Islet precursor cell (in vitro differentiated cells): Measurements from ENCODE around the gene KCNJ12.
A peak's percentile ranks its signal among the peaks of the same experiment; 100 is the strongest.
"Not testable (repeated sequence)": the region's sequence is repeated elsewhere in the genome, so short reads cannot be mapped to it uniquely, and the experiment has no call there.

Source experiments
- DNase-seq: peaks from one replicate; pipeline ENCODE4 v3.0.0-alpha.2; 2018

Gene KCNJ12

DNA sequence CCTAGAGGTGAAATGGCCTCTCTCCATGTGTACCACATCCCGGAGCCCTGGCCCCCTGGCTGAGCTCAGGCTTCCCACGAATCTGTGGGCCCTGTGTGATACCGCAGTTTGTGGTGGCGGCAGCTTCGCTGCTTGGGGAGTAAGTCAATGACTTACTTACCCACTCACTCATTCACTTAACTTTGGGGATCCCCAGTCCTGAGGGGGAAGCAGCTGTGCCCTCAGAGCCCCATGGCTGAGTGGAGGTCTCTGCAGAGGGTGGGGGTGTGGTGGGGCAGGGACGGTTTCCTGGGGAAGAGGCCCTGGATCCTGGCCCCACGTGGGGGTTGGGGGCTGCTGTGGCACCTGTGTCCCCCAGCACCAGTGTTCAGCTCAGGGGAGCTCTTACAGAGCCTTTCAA lies 13.2 kb downstream of the KCNJ12 start:
- no peak for DNase-seq

DNA sequence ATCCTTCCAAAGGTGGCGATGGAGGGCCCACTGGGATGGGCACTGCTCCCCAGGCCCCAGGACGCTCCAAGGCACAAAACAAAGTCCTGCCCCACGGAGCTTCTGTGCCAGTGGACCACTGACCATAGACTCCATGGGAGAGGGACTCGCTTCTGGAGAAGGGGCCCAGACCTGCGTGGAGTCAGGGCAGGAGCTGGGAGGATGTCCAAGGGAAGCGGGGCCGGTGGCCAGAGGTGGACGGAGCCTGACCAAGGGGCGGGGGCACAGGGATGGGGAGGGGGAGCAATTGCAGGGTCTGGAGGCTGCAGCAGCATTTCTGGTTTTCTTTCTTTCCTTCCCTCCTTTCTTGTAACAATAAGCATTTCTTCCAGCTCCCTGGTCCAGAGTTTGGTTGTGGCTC lies 14.1 kb downstream of the KCNJ12 start:
- no peak for DNase-seq

DNA sequence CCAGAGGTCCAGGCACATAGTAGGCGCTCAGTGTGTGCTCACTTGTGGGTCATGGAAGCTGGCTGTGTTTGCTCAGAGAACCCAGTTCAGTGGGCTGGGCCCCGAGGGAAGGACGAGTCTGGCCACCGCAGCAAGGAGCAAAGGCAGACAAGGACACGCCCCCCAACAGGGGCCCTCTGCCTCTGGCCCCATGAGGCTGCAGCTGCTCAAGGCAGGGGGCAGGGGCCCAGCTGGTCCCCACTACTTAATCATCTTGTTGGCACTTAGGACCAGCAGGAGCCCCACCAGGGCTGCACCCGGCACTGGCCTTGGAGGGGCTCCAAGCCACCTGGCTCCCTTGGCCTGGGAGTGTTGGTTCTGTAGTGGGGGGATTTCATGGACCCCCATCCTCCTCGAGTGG lies 16.1 kb downstream of the KCNJ12 start:
- no peak for DNase-seq

DNA sequence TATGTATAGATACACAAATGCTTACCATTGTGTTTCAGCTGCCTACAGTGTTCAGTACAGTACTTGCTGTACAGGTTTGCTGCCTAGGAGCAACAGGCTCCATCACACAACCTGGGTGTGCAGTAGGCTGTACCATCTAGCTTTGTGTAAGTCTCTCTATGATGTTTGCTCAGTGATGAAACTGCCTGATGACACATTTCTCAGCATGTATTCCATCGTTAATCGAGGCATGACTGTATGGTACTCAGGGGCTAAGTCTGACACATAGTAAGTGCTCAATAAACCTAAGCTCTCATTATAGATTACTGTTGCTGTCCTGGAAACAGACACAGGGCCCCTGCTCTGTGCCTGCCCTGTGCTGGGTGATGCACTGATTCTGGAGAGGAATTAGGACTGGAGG lies 18.1 kb downstream of the KCNJ12 start:
- no peak for DNase-seq

DNA sequence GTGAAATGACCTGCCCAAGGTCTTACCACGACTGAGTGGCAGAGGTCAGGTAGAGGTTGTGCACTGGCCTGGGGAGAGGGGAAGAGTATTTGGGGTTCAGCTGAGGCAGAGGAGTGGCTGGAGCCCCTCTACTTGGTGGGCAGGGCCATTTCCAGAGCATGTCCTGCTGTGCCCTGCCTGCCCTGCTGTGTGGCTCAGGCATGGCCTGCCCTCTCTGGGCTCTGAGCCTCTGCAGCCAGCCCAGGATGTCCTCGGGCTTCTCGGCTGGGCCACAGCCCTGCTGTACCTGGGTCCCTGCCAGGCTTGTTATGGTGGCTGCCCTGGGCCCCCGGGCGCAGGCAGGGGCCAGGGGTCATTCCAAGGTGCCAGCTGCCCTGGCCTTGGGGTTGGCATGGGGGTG lies 19.6 kb downstream of the KCNJ12 start:
- DNase-seq: no peak

DNA sequence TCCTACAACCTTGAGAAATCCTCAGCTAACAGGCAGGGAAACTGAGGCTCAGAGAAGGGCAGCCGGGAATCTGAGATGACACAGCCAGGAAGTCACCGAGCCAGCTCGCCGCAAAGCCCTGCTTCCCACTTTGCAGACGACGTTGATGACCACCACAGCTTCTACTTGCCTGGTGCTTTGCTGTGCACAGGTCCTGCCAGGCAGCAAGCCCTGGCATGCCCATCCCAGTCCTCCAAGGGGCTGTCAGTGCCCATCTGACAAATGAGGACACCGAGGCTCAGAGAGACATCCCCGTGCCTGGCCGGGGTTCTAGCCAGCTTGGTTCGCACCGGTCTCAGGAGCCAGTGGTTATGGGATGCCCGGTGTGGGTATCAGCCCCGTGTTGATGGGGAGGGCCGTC lies 20.1 kb downstream of the KCNJ12 start:
- DNase-seq: no peak

DNA sequence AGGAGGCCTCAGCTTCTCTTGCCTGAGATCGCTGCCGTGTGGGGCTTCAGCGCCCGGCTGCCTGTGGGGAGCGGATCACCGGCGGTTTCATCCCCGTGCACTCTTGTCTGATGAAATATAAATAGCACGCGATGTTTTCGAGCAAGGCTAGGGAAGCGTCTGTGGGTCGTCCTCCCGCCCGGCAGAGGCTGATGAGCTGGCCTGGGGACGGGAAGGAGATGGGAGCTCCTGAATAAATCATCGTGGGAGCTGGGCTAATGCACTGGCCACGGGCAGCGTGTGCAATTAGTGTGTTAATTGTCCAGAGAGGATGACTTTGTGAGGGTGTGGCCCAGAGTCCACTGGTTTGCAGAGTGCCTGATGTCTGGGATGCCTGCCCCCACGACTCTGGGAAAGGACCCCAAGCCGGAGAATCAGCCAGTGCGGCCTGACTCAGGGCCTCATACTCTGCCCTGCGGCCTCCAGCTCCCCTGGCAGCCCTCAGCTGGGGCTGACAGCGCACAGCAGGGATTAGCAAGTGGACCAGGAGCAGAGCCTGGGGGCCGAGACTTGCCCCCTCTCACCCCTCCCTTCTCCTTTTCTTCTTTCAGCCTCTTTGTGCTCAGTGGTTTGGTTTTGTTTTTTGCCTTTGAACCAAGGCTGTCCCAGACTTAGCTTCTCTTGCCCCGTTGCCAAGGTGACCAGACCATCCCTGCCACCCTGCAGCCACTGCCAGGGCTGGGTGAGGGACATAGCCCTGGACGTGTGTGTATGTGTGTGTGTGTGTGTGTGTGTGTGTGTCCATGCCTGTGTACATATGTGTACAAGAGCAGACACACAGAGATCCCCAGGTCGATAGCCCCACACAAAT lies 21.4 kb downstream of the KCNJ12 start:
- no peak for DNase-seq

DNA sequence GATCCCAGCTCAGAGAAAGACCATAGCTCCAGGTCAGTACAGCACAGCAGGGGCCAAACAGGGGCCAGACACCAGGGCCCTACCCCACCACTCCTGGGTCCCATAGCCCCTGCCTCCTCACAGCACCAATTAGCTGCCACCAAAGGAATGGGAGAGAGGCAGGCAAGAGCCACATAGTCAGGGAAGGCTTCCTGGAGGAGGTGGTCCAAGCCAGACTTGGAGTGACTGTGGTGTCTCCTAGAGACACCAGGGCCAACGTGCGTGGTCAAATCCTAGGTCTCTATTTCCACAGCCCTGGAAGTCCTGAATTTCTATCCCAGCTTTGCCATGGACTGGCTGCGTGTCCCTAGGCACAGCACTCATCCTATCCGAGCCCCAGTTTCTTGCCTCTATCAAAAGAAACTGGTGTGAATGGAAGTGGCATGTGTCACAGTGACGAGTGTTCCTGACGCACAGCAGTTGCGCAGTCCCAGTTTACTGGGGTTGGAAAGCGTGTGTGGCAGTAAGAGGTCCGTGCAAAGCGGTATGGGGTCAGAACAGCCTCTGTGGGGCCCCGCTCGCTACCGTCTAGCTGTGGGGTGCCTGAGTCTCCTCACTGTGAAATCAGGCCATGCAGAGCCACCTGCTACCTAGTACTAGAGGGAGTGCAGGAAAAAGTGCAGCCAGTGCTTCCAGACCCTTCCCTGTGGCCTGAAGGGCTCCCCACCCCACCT lies 23.5 kb downstream of the KCNJ12 start:
- DNase-seq: no peak

DNA sequence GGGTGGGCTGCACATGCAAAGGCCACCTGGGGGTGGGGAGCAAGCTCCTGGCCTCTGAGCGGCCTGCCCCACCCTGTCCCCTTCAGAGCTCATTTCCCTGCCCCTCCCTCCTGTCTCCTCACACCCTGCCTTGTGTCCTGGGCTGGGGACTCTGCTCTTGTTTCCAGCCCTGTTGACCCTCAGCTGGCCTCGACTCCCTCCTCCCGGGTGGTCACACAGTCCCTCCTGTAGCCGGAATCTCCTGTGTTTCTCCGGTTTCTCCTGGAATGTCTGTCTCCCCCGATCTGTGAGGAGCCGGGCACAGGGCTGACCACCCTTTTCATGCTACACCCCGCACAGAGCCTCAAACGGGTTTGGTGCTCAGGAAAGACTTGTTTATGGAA lies 24.0 kb downstream of the KCNJ12 start:
- DNase-seq: not testable (repeated sequence)

DNA sequence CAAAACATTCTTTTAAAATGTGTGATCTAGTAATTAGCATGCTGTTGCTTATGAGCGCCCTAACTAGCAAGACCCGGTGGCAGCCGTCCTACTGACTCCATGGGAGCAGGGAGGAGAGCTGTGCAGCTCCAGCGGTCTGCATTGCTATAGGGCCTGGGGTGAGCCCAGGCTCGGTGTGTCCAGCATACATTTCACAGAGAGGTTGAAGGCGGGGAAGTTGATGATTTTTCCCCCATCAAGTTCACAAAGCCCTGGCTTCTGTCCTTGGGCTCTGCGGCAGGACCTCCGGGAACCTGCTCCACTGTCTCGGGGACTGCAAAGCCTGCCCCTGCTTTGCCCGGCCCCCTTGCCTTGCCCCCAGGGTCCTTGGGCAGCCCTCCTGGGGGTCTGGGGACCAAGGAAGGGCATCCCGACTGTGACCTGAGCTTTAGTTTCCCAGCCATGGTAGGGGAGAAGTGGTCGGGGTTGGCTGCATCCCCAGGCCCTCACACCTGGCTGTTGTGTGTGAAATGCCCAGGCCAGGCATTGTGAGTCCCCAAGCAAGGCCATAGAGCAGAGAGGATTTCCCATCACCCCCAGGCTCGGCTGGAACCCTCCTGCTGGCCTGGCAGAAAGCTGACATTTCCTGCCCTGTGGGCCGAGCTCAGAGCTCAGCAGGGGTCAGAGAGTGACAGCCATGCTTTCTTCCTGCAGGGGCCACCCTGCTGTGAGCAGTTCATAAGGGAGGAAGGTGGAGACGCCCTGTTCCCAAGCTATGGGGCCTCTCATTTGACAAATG lies 24.8 kb downstream of the KCNJ12 start:
- DNase-seq: no peak

DNA sequence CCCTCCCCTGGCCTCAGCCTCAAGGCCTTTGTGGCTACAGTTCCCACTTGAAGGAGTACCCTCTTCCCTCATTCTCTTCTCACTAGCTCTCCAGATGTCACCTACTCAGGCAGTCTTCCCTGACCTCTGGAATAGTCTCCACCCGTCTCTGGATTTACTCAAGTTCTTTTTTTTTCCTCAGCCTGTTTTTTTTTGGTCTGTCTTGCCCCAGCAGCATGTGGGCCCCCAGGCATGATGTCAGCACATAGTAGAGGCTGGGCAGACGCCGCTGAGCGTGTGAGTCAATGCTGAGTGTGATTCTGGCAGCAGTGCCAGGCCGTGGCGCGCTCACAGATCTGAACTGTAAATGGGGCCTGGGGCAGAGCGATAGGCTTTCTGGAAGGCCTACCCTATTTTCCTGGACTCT lies 26.0 kb downstream of the KCNJ12 start:
- DNase-seq: peak; percentile 87

DNA sequence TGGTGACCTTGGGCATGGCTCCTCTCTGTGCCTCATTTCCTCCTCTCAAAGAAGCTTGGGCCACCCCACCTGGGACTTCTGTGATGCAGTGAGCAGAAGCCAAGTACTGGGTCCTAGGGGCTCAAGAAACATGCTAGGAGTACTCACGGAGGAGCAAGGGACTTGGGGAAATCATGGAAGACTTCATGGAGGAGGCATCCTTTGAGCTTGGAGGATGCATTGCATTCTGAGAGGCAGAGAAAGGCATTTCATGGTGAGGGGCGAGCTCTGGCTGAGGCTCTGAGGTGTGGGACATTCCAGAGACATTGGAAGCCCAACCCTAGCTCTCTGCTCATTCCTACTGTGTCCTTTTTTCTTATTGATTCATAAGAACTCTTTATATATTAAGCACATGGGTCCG lies 26.8 kb downstream of the KCNJ12 start:
- DNase-seq: not testable (repeated sequence)

DNA sequence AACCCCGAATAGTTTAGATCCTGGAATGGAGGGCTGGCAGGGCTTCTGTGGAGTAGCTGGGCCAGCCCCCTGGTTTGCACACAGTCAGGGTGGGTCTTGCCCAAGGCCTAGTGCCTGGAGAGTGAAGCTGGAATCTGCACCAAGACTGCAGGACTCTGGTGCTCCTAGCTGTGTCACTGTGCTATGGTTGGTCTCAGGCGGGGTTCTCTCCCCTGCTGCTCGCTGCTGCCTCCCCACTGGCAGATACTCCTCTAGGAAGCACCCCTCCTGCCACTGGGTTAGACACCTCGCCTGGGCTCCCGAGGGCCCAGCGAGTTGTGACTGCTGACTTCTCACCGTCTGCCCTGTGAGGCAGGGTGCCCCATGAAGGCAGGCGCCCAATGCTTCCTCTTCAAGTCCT lies 27.9 kb downstream of the KCNJ12 start:
- DNase-seq: not testable (repeated sequence)

DNA sequence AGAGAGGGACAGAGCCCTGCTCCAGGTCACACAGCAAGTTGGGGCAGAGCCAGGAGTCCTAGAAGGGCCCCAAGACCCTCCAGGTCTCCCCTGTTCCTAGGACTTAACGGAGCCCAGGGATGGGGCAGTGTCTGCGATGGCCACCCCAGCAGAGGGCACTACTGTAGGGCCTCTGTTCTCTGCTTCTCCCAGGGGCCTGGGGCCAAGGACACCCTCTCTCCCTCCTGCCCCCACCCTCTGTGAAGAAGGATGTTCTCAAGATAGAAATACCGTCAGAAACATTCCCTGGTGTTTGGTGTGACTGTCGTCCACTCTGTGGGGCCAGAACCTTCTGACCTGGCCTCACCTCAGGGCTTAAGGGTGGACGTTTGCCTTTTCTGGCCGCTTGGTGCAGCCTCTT lies 28.4 kb downstream of the KCNJ12 start:
- DNase-seq: not testable (repeated sequence)

DNA sequence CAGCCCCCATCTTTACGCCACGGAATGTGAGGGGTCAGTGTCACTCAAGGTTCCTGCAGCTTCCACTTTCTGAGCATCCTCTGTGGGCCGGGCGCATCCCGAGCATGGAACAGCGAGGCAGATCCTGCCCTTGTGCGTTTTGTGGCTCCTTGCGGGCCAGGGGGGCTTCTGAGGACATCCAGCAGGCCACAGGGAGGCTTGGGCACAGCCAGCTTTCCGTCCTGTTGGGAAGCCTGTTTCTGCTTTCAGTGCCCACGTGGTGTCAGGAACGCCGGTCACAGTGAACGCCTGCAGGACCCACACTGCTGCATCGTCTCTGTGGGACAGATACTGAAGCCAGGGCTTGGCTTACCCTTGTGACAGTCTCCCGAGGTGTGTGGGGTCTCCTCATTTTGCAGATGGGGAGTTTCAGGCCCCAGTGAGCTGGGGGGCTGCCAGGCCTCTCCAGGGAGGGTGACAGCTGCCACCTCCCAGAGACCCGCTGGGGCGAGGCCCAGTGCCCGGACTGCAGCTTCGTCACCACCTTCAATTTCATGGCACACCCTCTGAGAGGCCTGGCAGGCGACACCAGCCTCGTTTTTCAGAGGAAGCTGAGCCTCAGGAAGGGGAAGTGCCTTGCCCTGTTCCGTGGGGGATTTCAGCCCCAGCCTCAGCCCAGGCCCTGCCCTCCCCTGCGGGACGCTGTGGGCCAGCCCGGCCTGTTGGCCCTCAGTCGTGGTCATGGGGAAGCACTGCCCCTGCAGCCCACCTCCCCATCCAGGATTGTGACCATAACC lies 29.0 kb downstream of the KCNJ12 start:
- DNase-seq: not testable (repeated sequence)

DNA sequence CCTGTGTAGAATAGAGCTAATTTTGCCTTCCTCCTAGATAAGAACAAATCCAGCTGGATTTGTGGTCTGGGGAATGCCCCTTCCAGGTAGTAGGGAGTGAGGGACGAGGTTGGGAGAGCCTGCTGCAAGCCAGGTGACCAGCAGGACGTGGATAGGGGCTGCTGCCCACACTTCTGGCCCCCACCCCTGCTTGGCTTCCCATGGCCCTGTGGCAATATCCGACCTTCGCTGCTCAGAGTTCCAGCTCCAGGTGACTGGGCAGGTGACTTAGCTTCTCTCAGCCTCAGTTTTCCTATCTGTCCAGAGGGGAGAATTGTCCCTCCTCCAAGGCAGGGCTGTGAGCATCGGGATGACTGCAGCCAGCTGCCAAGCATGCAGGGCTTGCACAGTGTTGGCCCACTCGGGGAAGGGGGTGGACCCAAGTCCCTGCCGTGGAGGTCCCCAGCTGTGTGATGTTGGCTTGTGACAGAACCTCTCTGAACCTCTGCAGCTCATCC lies 29.8 kb downstream of the KCNJ12 start:
- DNase-seq: not testable (repeated sequence)

DNA sequence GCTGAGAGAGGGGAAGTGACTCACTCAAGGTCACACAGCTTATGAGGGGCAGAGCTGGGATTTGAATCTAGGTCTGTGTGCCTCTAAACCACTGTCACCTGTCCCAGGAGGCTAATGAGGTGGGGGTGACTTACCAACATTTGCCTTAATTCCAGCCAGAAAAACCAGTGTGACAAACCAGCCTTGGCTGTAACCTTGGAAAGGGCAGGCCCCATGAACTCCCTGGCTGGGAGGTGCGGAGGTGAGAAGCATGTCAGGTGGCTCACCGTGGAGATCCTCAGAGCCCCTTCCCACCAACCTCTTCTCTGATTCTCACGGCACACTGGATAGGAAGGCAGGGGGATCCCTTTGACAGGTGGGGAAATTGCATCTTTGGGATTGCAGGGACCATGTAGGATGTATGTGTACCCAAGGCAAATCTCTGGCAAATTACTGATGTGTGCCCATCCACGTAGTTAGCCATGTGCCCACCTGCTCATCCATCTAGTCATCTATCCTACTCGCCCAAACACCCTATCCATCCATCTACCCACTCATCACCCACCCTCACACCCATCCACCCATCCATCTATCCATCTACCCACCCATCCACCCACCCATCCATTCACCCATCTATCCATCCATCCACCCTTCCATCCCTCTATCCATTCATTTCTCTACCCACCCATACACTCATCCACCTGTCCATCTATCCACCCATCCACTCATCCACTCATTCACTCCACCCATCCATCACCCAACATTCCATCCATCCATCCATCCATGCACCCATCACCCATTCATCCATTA lies 30.7 kb downstream of the KCNJ12 start:
- DNase-seq: not testable (repeated sequence)

DNA sequence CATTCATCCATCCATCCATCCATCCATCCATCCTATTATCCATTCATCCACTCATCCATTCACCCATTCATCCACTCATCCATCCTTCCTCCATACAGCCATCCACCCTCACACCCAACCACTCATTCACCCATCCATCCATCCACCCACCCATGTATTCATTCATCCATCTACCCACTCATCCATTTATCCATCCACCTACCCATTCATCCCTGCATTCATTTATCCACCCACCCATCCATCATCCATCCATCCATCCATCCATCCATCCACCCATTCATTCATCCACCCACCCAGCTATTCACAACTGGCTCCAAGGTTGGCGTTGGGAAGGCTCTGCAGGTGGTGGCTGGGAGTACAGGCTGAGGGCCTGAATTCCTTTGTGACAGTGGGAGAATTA lies 31.6 kb downstream of the KCNJ12 start:
- not testable (repeated sequence) for DNase-seq

DNA sequence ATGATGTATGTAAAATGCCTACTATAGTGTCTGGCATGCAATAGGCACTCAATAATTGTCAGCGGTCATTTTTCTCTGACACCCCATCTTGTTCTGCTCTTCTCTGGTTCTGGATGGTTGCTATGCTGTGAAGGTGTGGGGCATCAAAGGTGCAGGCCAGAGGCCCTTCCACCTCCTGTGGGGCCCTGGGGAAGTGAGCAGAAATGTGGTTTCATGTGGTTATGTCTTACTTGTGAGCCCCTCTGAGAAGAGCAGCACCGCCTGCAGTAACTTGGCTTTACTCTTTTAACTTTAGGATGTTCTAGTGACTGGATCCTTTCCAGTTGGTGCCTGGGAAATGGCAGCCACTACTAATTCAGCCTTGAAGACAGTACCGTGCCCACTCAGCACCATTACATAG lies 32.1 kb downstream of the KCNJ12 start:
- not testable (repeated sequence) for DNase-seq

DNA sequence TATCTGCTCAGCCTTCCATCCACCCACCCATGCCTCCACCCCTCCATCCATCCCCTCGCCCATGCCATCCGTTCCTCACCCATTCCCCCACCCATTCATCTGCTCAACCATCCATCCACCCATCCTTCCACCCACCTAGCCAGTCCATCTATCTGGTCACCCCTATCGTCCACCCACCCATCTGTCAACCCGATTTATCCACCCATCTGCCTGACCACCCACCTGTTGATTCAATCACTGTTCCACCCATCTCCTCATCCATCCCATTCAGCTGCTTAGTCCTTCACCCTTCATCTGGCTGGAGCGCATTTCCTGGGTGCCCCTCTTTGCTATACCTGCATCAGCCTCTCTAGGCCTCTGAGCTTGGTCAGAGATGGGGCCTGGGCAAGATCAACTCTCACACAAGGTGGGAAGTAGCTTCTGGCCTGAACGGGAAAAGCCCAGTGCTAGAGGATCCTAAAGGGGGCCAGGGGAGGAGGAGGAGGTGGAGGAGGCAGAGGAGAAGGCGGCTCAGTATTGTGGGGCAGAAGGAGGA lies 32.7 kb downstream of the KCNJ12 start:
- not testable (repeated sequence) for DNase-seq

DNA sequence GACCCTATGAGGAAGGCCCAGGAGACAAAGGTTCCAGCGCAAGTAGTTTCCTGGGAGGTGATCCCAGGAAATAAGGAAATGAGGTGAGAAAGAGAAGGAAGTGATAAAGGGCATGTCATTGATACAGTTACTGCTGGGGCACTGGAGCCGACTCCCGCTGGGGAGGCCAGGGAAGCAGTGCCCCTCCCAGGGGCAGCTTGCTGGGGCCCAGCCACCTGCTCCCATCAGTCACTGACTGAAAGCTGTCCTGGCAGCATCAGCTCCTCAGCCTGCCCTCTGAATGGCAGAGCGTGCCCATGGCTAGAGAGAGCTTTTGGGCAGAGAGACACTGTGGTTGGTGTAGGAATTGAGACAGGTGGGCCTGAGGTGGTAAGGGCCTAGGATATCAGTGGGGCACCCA lies 33.2 kb downstream of the KCNJ12 start:
- DNase-seq: not testable (repeated sequence)
